ENCODE data around the gene MDN1.
A peak's percentile ranks its signal among the peaks of the same experiment; 100 is the strongest.
"Not testable (repeated sequence)": the region's sequence is repeated elsewhere in the genome, so short reads cannot be mapped to it uniquely, and the experiment has no call there.

The MDN1 gene

DNA sequence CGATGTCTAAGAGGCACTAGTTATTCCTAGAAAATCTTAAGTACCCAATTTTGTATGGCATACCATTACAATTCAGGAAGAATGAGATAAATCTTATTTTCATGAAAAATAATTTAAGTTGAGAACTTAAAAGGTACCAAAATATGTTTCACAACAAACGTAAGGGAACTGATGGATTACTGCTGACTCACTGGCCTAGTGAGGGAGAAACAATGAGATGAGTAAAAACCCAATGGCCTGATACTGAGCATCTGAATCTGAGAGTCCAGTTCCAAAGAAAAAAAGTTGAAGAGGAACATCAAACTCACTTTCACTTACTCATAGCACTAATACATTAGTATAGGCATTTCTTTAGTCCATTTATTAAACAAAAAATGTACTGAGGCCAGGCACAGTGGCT, 56.0 kb downstream of the MDN1 start:
- DNase-seq (ENCODE audit: low read depth) = no peak

DNA sequence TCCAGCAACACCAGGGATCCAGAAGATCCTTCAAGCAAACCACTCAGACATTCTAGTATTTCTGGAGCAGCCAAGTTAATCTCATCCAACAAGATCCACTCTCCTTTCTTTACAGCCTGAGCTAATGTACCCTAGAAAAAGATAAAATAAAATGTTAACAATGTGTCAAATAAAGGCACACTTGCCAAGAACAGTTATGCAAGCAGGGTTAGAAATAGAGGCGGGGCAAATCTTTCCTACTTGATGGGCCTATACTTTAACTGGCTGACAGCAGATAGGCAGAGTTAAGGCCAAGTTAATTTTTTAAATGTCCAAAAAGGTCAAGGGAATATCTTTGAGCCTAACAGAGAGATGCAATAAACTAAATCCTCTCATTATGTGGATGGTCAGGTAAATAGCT, 60.8 kb downstream of the MDN1 start:
- no peak for DNase-seq (ENCODE audit: low read depth)

DNA sequence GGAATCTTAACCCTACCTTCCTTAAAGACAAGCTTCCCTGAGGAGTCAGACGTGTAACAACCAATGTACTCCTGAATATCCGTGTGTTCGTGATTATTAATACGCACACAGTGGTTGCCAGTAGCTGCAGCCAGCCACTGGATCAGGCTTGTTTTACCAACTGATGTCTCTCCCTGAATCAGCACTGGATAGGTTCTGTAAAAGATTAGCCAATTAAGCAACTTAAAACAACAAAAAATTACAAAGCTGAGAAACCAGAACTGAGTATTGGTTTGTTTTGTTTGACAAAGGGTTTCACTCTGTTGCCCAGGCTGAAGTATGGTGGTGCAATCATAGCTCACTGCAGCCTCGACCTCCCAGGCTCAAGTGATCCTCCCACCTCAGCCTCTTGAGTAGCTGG, 69.3 kb downstream of the MDN1 start:
- DNase-seq (ENCODE audit: low read depth) = no peak

DNA sequence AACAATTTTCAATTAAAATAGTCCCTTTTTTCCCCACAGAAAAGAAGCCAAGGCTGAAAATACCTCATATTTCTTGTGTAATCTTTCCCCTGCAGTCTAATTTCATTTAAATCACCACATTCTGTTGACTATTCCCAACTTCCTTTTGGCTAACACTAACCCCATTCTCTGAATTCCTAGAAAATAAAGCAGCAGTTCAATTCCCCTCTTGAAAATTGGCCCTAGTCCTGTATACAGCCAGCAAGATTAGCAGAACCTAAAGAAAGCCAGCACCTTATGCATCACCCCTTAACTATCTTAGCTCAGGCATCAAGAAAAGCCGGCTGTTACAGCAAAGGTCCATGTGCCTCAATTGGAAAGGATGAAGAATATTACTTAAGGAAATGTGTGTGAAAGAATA, 69.7 kb downstream of the MDN1 start:
- no peak for DNase-seq (ENCODE audit: low read depth)

DNA sequence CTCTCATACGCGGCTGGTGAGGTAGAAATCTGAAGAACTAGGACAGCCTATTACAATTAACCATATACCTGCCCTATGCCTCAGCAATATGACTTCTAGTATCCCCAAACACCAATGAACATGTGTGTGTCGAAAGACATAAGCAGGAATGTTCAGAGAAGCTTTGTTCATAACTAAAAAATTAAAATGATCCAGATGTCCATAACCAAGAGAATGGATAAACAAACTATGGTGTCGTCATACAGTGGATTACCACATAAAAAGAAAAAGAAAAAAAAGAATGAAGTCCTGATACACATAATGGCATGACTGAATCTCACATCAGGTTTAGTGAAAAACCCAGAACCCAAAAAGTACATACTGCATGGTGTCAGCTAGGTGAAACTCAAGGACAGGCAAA, 73.9 kb downstream of the MDN1 start:
- peak; percentile 43 for DNase-seq (ENCODE audit: low read depth)

DNA sequence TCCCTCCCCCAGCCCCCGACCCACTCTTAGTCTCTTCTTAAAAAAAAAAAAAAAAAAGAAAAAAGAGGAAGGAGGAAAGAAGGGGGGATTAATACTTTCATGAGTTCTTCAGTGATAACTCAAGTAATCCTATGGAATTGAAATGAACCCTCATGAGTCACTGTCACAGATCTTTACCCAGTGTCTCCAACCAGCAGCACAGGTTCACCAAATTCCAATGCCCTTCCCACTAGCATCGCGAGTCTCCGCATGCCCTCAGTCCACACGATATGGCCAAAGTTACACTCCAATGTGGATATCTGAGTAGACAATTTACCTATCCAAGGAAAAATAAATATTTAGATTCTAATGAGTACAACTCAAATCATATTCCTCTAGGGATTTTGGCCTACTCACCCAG, 74.5 kb downstream of the MDN1 start:
- DNase-seq (ENCODE audit: low read depth) = no peak

DNA sequence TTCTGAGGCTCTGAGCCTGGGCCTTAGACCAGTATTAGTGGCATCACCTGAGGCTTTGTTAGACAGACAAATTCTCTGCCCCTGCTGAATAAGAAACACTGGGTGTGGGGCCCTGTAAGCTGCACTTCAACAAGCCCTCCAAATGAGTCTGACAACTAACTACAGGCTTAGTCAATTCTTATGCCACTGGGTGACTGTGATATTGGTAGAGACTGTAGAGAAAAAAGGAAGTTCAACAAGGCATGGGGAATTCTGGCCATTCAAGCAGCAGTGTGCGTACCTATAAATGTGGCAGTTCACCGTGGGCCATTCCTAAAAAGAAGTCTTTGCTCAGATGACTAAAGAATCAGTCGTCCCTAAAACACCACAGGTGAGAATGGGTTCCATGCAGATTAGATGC, 82.7 kb downstream of the MDN1 start:
- no peak for DNase-seq (ENCODE audit: low read depth)

DNA sequence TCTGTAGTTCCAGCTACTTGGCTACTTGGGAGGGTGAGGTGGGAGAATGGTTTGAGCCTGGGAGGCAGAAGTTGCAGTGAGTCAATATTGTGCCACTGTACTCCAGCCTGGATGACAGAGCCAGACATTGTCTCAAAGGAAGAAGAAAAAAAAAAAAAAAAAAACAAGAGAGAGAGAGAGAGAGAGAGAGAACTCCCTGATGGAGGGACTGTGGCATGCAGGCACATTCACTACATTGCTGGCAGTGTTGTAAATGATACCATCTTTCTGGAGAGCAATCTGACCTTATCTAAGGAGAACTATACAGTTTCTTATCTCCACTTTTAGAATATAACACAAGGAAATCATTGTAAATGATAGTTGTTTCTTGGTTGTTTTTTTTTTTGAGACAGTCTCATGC, 85.1 kb downstream of the MDN1 start:
- no peak for DNase-seq (ENCODE audit: low read depth)

DNA sequence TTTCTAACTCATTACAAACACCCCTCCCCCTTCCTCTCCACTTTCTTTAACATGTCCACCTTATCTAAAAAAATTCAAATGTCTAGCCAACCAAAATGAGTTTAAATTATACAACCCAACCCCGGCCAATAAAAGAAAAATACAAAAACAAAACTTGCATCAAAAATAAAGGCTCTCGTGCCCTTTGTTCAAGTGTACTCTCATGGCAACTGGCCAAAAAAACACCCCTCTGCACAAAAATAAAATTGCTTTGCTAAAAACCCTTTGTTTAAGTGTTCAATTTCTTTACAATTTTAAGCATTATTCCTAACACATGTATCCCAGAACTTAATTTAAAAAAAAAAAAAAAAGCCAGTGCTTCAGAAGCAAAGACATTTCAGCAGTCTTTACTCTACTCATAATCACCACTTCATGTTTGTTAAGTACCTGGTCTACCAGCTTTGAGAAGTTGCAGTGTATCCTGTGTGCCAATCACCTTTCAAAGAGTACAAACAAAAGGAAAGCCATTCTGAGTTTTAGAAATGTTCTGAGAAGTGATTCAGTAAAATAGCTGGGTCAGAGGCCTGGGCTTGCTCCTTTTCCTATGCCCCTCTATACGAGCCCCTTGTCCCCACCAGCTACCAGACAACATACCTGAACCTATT, 87.5 kb downstream of the MDN1 start:
- no peak for DNase-seq (ENCODE audit: low read depth)

DNA sequence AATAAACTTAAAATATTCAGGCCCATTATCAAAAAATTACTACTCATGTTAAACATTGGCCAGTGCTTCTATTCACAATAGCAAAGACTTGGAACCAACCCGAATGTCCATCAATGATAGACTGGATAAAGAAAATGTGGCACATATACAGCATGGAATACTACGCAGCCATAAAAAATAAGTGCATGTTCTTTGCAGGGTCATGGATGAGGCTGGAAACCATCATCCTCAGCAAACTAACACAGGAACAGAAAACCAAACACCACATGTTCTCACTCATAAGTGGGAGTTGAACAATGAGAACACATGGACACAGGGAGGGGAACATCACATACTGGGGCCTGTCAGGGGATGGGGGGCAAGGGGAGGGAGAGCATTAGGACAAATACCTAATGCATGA, 88.3 kb downstream of the MDN1 start:
- DNase-seq (ENCODE audit: low read depth) = not testable (repeated sequence)

DNA sequence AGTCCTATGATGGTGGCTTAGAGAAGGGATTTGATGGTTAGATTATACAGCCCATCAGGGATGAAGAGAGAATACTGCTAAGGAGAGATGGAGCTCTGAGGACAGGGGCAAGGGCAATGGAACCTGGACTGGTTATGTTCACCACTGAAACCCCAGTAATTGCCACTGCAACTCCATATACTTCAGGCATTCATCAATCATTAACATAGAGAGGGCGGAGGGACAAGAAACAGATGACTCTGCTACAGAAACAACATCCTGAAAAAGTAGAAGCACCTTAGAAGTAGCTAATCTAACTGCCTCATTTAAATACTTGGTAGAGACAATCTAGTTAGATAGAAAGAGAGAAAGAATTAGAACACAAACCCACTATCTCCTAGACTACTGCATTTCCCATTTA, 89.8 kb downstream of the MDN1 start:
- DNase-seq (ENCODE audit: low read depth) = no peak

DNA sequence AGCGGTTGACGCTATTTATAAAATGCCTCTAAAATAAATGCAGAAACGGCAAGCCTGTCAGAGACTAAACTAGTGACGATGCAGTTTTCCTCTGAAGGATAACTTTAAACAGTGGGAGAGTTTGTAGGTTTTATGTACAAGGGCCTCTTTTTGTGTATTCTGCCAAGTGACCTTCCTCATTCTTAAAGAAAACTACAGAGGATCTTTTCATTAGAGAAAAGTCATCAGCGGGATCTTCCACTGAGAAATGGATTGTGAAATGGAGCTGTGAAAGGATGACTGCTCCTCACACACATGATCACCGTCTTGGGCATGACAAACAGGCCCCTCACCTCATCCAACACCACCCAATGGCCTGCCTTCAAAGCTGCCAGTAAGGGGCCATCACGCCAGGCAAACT, 92.1 kb downstream of the MDN1 start:
- no peak for DNase-seq (ENCODE audit: low read depth)

DNA sequence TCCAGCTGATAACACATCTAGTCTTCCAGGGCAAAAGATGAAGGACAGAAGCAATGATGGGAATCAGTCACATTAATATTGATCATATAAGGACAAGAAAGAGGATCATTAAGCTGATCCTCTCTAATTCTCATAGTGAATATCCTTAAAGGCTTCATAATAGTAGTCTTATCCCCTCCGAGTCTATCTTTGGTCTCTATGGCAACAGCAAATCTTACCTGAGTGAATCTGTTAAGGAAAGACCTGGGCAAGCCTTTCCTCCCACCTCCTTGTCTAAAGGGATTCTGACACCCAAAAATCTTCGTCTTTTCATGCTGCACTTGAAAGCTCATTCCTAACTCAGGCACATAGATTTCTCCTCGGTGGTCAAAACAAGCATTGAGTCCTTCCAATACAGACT, 94.6 kb downstream of the MDN1 start:
- no peak for DNase-seq (ENCODE audit: low read depth)

DNA sequence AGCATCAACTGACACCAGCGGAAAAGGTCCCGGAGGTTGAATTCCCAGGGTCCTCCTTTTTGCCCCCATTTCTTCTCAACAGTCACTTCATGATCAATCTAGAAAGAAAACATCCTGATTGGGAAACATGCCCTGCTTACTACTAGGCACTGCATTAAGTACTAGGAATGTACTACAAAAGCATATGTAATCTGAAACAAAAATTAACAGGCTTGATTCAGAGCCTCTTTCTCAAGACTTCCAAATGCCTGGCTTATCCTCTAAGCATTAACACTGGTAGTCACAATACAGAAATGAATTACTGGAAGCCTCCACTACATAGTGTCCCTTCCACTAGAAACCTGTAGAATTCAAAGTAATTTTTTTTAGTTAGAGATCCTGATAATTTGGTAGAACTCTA, 96.5 kb downstream of the MDN1 start:
- DNase-seq (ENCODE audit: low read depth) = no peak

DNA sequence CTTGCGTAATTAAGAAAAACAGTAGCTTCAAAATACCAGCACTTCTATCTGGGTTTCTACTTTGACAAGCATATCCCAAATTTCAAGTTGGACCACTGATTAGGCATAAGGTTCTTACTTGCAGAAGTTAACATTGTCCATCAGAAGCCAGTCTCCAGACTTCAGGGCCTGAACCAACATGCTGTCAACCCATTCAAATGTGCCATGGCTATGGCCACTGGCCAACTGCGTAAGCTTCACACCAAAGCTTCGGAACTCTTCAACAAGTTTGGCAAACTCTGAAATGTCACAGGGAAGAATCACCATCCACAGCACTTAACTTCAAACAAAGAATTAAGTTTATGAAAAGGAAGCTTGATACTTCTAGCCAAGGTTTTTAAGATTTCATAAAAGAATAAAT, 103.1 kb downstream of the MDN1 start:
- no peak for DNase-seq (ENCODE audit: low read depth)

DNA sequence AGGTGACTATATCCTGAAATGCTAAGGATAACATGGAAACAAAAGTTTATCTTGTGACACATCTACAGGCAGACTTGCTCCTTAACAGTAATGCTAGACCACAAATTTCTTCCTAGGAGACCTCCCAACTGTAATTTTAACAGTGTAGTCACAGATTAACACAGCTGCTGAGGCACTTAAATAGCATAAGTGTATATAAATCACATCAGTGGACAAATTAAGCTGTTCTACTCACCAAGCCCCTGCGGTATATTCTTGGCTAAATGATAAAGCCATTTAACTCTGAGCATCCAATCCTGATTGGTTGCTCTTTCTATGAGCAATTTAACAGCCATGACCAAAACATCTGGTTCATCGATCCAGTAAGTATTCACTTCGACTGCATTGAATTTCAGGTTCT, 107.8 kb downstream of the MDN1 start:
- DNase-seq (ENCODE audit: low read depth) = no peak

DNA sequence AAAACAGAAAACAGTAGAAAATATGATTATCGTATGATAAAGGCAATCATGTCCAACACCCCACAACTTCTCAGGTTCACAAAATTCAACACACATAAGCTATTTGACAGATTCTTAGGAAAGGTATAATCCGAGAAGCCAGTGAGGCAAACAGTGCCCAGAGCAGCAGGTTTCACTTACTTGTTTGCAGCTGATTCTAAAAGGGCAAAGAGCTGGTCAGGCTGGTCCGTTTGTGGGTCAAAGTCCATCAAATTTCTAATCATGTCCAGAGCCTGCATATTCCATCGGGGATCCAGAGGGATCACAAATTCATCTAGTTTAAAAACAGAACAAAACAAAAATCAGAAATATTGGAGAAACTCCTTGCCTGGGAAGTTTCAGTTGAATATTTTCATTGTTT, 111.3 kb downstream of the MDN1 start:
- no peak for DNase-seq (ENCODE audit: low read depth)

DNA sequence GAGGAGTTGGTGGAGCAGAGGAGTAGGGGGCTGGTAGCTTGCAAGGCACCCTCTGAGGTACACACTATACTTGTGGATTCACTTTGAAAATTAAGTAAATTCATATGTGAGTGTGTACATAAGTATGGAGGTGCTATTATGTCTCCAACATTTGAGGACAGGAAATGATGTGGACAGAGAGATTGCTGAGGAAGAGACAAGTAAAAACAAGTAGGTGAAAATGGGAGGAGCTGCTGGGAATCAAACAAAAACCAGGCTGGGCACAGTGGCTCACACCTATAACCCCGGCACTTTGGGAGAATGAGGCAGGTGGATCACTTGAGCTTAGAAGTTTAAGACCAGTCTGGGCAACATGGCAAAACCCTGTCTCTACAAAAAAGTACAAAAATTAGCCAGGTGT, 111.8 kb downstream of the MDN1 start:
- no peak for DNase-seq (ENCODE audit: low read depth)

DNA sequence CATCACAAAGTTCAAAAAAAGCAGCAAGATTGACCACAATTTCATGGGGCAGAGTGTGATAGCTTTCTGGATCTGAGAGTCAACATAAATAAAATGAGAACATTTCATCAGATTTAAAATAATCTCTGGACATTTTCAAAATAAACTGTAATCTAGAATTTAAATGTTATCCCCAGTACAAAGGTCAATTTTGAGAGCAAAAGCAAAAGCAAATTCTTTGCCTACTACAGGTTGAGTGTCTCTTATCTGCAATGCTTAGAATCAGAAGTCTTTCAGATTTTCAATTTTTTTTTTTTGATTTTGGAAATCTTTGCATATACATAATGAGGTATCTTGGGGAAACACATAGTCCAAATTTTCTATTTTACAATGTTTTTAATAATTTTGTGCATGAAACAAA, 113.5 kb downstream of the MDN1 start:
- no peak for DNase-seq (ENCODE audit: low read depth)

DNA sequence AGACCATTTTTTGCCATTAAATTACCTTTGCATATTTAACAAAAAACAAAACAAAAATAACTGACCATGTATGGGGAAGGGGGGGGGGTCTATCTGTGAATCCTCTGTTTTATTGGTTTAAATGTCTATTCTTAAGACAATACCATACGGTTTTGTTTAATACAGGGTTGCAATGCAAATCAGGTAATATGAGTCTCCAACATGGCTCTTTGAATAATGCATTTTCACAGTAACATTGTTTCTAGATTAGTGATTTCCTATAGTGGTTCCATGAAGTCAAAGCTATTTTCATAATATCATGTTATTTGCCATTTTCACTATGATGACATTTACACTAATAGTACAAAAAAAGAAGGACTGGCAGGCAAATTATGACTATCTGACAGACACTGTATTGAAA, 116.3 kb downstream of the MDN1 start:
- DNase-seq (ENCODE audit: low read depth) = no peak

DNA sequence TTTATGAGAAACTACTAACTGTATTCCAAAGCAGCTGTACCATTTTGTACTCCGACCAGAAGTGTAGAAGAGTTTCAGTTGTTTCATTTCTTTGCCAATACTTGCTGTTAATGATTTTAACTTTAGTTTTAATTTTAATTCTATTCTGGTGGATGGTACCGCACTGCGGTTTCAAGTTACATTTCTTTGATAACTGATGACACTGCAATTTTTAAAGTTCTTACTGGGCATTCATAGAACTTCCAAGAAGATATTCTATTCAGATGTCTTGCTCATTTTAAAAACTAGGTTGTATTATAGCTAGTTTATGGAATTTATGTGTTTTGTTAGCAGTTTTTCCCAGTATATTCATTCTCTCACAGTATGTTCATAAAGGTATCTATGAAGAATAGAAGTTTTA, 117.2 kb downstream of the MDN1 start:
- DNase-seq (ENCODE audit: low read depth) = no peak

DNA sequence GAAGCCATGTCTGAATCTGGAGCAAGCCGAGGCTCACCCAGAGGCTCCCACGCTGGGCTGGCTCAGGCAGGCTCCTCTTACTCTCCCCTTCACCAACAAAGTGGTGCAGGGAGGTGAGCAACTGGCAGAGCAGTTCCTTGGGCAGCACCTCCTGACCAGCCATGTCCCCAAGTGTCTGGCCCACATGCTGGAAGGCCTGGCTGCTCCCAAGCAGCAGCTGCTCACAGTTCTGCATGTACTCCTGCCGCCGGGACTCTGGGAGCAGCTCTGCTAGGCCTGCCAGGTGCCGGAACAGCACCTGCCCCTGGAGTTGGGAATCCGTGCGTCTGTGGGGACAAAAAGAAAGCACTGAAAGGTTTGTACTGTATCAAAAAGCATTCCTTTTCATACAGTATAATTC, 123.9 kb downstream of the MDN1 start:
- no peak for DNase-seq (ENCODE audit: low read depth)

DNA sequence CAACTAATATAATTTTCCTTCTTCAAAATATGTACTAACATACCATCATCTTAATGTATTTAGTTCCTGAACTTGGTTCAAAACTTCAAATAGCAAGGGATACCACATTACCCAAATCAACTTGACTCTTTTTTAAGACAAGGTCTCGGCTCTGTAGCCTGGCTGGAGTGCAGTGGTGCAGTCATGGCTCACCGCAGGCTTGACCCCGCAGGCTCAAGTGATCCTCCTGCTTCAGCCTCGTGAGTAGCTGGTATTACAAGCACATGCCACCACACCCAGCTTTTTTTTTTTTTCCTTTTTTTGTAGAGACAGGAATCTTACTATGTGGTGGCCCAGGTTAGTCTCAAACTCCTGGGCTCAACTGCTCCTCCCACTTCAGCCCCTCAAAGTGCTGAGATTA, 125.2 kb downstream of the MDN1 start:
- DNase-seq (ENCODE audit: low read depth) = no peak

DNA sequence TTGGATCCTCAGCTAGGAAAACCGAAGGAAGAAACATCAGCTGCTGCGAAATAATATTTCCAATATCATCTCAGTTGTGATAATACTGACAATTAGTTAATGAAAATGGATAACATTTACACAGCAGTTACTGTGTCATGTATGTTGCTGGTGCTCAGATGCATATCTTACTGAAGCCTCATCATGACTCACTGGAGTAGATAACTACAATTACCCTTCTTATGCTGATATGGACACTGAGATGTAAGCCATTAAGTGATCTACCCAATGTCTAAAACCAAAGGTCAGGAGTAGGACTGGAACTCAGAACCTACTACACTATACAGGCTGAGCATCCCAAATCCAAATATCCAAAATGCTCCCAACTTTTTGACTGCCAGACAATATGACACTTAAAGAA, 126.4 kb downstream of the MDN1 start:
- DNase-seq (ENCODE audit: low read depth) = no peak

DNA sequence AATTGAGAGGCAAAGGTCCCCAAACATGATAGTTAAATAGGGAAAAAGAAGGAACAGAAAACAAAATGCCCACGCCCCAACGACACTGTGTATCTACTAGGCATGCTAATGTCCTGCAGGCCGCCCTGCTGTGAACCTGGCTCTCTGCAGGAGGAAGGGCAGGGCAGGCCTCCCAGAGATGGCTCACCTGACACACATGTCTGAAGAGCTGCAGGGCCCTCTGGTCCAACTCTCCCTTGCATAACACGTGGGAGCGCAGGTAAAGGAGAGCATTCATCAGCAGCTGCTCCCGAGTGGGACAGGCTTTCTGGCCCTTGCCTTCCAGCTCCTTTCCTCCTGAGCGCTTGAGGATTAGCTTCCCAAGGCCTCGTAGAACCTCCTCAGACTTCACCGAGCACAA, 127.3 kb downstream of the MDN1 start:
- DNase-seq (ENCODE audit: low read depth) = no peak

All from fibroblast of the conjunctiva (primary cell).